HG03432 (cell line): ENCODE results near the gene RAPGEF5.
A peak's percentile ranks its signal among the peaks of the same experiment; 100 is the strongest.

Experiments used
- ATAC-seq: cut with Tn5 transposase; IDR thresholded peaks from one replicate; pipeline ENCODE4 v1.9.1; 2021; ENCODE audit warnings: mild to moderate bottlenecking, moderate library complexity; ENCODE audit not compliant: unreplicated experiment

The RAPGEF5 gene

GRCh38 chr7:22195397-22196172 lies 161.4 kb downstream of the RAPGEF5 start:
- no peak for ATAC-seq

GRCh38 chr7:22194658-22195273 lies 162.2 kb downstream of the RAPGEF5 start:
- no peak for ATAC-seq

- ATAC-seq: no peak
Observed at GRCh38 chr7:22193450-22193983, 163.4 kb downstream of the RAPGEF5 start.

GRCh38 chr7:22192801-22193200 lies 164.2 kb downstream of the RAPGEF5 start:
- ATAC-seq: no peak

- no peak for ATAC-seq
Observed at GRCh38 chr7:22190736-22191135, 166.2 kb downstream of the RAPGEF5 start.

GRCh38 chr7:22189741-22190140 lies 167.2 kb downstream of the RAPGEF5 start:
- no peak for ATAC-seq

- ATAC-seq: no peak
Observed at GRCh38 chr7:22189230-22189629, 167.7 kb downstream of the RAPGEF5 start.

GRCh38 chr7:22187691-22188348 lies 169.1 kb downstream of the RAPGEF5 start:
- no peak for ATAC-seq

- ATAC-seq: no peak
Observed at GRCh38 chr7:22185559-22185958, 171.4 kb downstream of the RAPGEF5 start.

- ATAC-seq: no peak
Observed at GRCh38 chr7:22184549-22185199, 172.3 kb downstream of the RAPGEF5 start.

- no peak for ATAC-seq
Observed at GRCh38 chr7:22183522-22184280, 173.3 kb downstream of the RAPGEF5 start.

- ATAC-seq: no peak
Observed at GRCh38 chr7:22182149-22182548, 174.8 kb downstream of the RAPGEF5 start.

- no peak for ATAC-seq
Observed at GRCh38 chr7:22181663-22182062, 175.3 kb downstream of the RAPGEF5 start.

- ATAC-seq: no peak
Observed at GRCh38 chr7:22179442-22179879, 177.5 kb downstream of the RAPGEF5 start.

GRCh38 chr7:22178735-22179134 lies 178.2 kb downstream of the RAPGEF5 start:
- no peak for ATAC-seq

- ATAC-seq: no peak
Observed at GRCh38 chr7:22176791-22177412, 180.1 kb downstream of the RAPGEF5 start.

- ATAC-seq: peak; percentile 8
Observed at GRCh38 chr7:22174574-22174953, 182.4 kb downstream of the RAPGEF5 start.

- ATAC-seq: peak; percentile 98
Observed at GRCh38 chr7:22173685-22174573, 183.0 kb downstream of the RAPGEF5 start.

- ATAC-seq: no peak
Observed at GRCh38 chr7:22168129-22168634, 188.8 kb downstream of the RAPGEF5 start.
